ENCODE measurements around the gene SMNDC1. TPM values are rescaled to one million over a fixed set of nuclear protein-coding genes. Genes with fewer than 3 reads are reported as not detected.

The SMNDC1 gene
- total RNA-seq, 1 experiment from 2014 or later = 57.8 TPM

DNA sequence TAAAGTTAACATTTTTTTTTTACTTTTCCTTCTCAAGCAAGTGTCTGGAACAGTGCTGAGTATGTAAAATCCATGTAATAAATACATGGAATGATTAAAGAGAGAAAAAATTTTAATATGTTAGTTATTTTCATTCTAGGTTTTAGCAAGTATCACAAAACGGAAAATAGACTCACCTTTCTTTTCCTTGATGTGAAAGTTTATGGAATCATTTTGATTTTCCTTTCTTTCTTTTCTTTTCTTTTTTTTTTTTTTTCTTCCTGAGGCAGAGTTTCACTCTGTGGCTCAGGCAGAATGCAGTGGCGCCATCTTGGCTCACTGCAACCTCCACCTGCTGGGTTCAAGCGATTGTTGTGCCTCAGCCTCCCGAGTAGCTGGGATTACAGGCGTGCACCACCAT lies 28.1 kb downstream of the SMNDC1 start:
- CTCF ChIA-PET = no interaction called here
- H3K4me1 ChIP-seq (ENCODE audit: insufficient read depth, low read length, poor library complexity, severe bottlenecking) = peaks cover 22% of the 10 kb centered on the region
- BruUV-seq (replicated peaks) = no TSS peak
- H3K27me3 ChIP-seq (replicated peaks; ENCODE audit: insufficient read depth, low read depth, low read length, poor library complexity) = no peaks in the 10 kb centered on the region
- H3K9me3 ChIP-seq (ENCODE audit: low read depth, low read length, poor library complexity, severe bottlenecking) = no peaks in the 10 kb centered on the region
- TF ChIP-seq CTCF (conservative IDR thresholded peaks at IDR 0.05; ENCODE audit: low read depth, low read length) (no peak), EZH2 (IDR thresholded peaks at IDR 0.05; ENCODE audit: borderline replicate concordance, low read depth, low read length, poor library complexity, severe bottlenecking) (no peak)
- POLR2A ChIA-PET (ENCODE audit: low non-redundant PET) = no interaction called here
- intact Hi-C loops (cut with micrococcal nuclease; ENCODE audit: unreplicated experiment) = loop anchor here (5.0 to 10.0 kb wide), 2 partner anchors 49 to 302 kb away; no protein-coding TSS in a partner anchor
- no peaks in the 10 kb centered on the region for H3K36me3 ChIP-seq (ENCODE audit: insufficient read depth, low read length, poor library complexity, severe bottlenecking)
- DNase-seq (ENCODE audit: low spot score) = no peak
- no peak overlapping the region for H3K4me3 ChIP-seq (ENCODE audit: low read depth, low read length, poor library complexity, severe bottlenecking)
- H3K27ac ChIP-seq (ENCODE audit: low read depth, low read length, poor library complexity, severe bottlenecking) = no peak overlapping the region

DNA sequence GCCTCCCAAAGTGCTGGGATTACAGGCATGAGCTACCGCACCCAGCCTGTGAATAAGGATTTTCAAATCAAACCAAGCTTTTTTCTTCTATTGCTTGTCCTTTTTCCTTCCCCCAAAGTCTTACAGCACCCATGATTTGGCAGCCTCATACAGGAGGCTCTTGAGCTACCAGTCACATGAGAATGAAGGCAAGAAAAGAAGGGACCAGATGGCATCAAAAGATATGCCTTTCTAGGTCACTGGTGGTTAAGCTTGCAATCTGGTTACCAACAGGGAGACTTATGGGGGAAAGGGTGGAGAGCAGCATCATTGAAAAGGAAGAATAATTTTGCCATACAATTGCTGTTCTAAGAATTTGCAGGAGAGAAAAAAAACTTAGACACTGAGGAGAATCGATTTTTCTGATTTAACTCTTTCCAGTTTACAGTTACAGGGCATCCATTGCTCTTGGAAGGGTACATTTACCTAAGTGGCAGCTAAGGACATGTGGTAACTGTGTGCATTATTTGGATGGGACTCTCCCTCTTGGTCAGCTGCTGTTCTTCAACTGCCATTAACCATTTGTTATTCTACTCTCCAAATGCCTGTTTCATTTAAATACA lies 29.5 kb downstream of the SMNDC1 start:
- TF ChIP-seq EZH2 (IDR thresholded peaks at IDR 0.05; ENCODE audit: borderline replicate concordance, low read depth, low read length, poor library complexity, severe bottlenecking) = no peak
- intact Hi-C loops (cut with micrococcal nuclease; ENCODE audit: unreplicated experiment) = loop anchor here (5.0 to 10.0 kb wide), 2 partner anchors 48 to 300 kb away; no protein-coding TSS in a partner anchor
- POLR2A ChIA-PET (ENCODE audit: low non-redundant PET) = no interaction called here
- Histone ChIP-seq H3K27ac (ENCODE audit: low read depth, low read length, poor library complexity, severe bottlenecking) (no peak overlapping the region), H3K36me3 (ENCODE audit: insufficient read depth, low read length, poor library complexity, severe bottlenecking) (no peaks in the 10 kb centered on the region), H3K9me3 (ENCODE audit: low read depth, low read length, poor library complexity, severe bottlenecking) (no peaks in the 10 kb centered on the region), H3K27me3 (replicated peaks; ENCODE audit: insufficient read depth, low read depth, low read length, poor library complexity) (no peaks in the 10 kb centered on the region), H3K4me3 (ENCODE audit: low read depth, low read length, poor library complexity, severe bottlenecking) (no peak overlapping the region), H3K4me1 (ENCODE audit: insufficient read depth, low read length, poor library complexity, severe bottlenecking) (peaks cover 22% of the 10 kb centered on the region)
- no peak for DNase-seq (ENCODE audit: low spot score)
- CTCF ChIA-PET = interaction anchor here (1.2 kb wide), 1 partner anchor 137 kb away, joined by 3 read pairs; no protein-coding TSS in a partner anchor
- BruUV-seq (replicated peaks) = no TSS peak

DNA sequence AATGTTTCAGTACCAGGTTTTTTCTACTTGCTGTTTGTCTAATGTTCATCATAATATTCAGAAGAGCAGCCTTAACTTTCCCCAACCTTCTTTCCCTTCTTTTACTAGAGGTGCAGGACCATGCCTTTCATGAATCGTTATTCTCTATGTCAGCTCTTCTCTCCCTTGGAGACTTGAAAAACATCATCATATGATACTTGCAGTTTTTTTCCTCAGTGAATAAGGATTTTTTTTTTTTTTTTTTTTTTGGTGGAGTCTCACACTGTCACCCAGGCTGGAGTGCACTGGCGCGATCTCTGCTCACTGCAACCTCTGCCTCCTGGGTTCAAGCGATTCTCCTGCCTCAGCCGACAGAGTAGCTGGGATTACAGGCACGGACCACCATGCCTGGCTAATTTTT lies 30.1 kb downstream of the SMNDC1 start:
- H3K9me3 ChIP-seq (ENCODE audit: low read depth, low read length, poor library complexity, severe bottlenecking) = no peaks in the 10 kb centered on the region
- H3K4me1 ChIP-seq (ENCODE audit: insufficient read depth, low read length, poor library complexity, severe bottlenecking) = peaks cover 22% of the 10 kb centered on the region
- no TSS peak for BruUV-seq (replicated peaks)
- no peak overlapping the region for H3K4me3 ChIP-seq (ENCODE audit: low read depth, low read length, poor library complexity, severe bottlenecking)
- no peak for TF ChIP-seq EZH2 (IDR thresholded peaks at IDR 0.05; ENCODE audit: borderline replicate concordance, low read depth, low read length, poor library complexity, severe bottlenecking)
- TF ChIP-seq CTCF (conservative IDR thresholded peaks at IDR 0.05; ENCODE audit: low read depth, low read length) = no peak
- intact Hi-C loops (cut with micrococcal nuclease; ENCODE audit: unreplicated experiment) = loop anchor here (5.0 to 10.0 kb wide), 2 partner anchors 47 to 300 kb away; no protein-coding TSS in a partner anchor
- ChIA-PET POLR2A (ENCODE audit: low non-redundant PET) (no interaction called here), CTCF (no interaction called here)
- no peaks in the 10 kb centered on the region for H3K27me3 ChIP-seq (replicated peaks; ENCODE audit: insufficient read depth, low read depth, low read length, poor library complexity)
- DNase-seq (ENCODE audit: low spot score) = no peak
- H3K36me3 ChIP-seq (ENCODE audit: insufficient read depth, low read length, poor library complexity, severe bottlenecking) = no peaks in the 10 kb centered on the region
- no peak overlapping the region for H3K27ac ChIP-seq (ENCODE audit: low read depth, low read length, poor library complexity, severe bottlenecking)

Measured in A673 (cell line).